HCT116 (cell line): ENCODE measurements around the gene GNB2. TPM values are rescaled to one million over a fixed set of nuclear protein-coding genes. Genes with fewer than 3 reads are reported as not detected.

ENCODE experiments used
- ATAC-seq: fragments of 200-7000 bp; cut with Tn5 transposase; 2 replicates; pipeline ENCODE4 v1.9.1; 2020; ENCODE audit warnings: mild to moderate bottlenecking, moderate library complexity
- BruUV-seq: library from RNA; stranded (reverse); fragments of 400-500 nt; replicated peaks from 2 replicates; lab custom pipeline; 2021; lab: Mats Ljungman, UMichigan
- CTCF ChIA-PET: fragments of 300-600 bp; sonication (Branson Sonifier 250); formaldehyde crosslinking; loops from one replicate; lab custom pipeline; 2021; ENCODE audit warnings: antibody characterized with exemption; lab: Charles Lee
- POLR2A ChIA-PET: fragments of 300-600, 350-600 bp; sonication (Branson Sonifier 250); formaldehyde crosslinking; loops from one replicate; lab custom pipeline; 2021; ENCODE audit warnings: antibody characterized with exemption; lab: Charles Lee
- RAD21 ChIA-PET, 2 experiments: fragments of 300-600 bp; sonication (Branson Sonifier 250); formaldehyde crosslinking; loops; one replicate each; lab custom pipeline; 2023; ENCODE audit warnings: low total read pairs in 2 of 2; ENCODE audit not compliant: uncharacterized antibody in 2 of 2, unreplicated experiment in 2 of 2, low non-redundant PET in 1 of 2; lab: Charles Lee
- DNase-seq: peaks from one replicate; pipeline ENCODE4 v3.0.0-alpha.2; 2010; ENCODE audit warnings: low read depth, low spot score
- H2AFZ ChIP-seq: fragments of 200-600 bp; shearing (Covaris generic), sonication (generic); 2 replicates; pipeline ENCODE4 v1.6.1; 2017; ENCODE audit warnings: low read depth, mixed run types, mixed read lengths, antibody characterized with exemption, low read length; ENCODE audit not compliant: poor library complexity, severe bottlenecking
- H3K27ac ChIP-seq: 2 replicates; pipeline ENCODE4 v1.5.1; 2012; ENCODE audit warnings: low read depth, low read length
- H3K27me3 ChIP-seq: fragments of 200-600 bp; sonication (generic); 2 replicates; pipeline ENCODE4 v1.6.1; 2016; ENCODE audit warnings: mixed run types, low read length, mixed read lengths; ENCODE audit not compliant: insufficient read depth
- H3K36me3 ChIP-seq, 2 experiments: fragments of 200-500 bp in 1 of 2; fragments of 200-600 bp in 1 of 2; sonication (Bioruptor generic) in 1 of 2; sonication (generic) in 1 of 2; 2 replicates each; pipeline versions ENCODE4 v1.5.1 to v1.6.1; 2014 to 2016; ENCODE audit warnings: low read length in 2 of 2, inconsistent platforms in 1 of 2, mixed read lengths in 1 of 2, mixed run types in 1 of 2; ENCODE audit not compliant: insufficient read depth in 2 of 2, control insufficient read depth in 1 of 2
- H3K4me1 ChIP-seq, 2 experiments: fragments of 200-600 bp in 1 of 2; sonication (generic) in 1 of 2; 2 replicates each; pipeline versions ENCODE4 v1.5.1 to v1.6.1; 2012 to 2017; ENCODE audit warnings: low read length in 2 of 2, inconsistent platforms in 1 of 2, mild to moderate bottlenecking in 1 of 2, mixed read lengths in 1 of 2, mixed run types in 1 of 2, moderate library complexity in 1 of 2; ENCODE audit not compliant: insufficient read depth in 2 of 2, control insufficient read depth in 1 of 2
- H3K4me2 ChIP-seq: fragments of 200-600 bp; sonication (generic); 2 replicates; pipeline ENCODE4 v1.6.1; 2017; ENCODE audit warnings: mixed run types, low read length, mixed read lengths
- H3K4me3 ChIP-seq, 2 experiments: fragments of 200-600 bp in 1 of 2; sonication (generic) in 1 of 2; replicated peaks in 1 of 2; 2 replicates each; pipeline ENCODE4 v1.5.1; 2011 to 2016; ENCODE audit warnings: low read length in 2 of 2, control low read depth in 1 of 2, low read depth in 1 of 2, mild to moderate bottlenecking in 1 of 2, mixed read lengths in 1 of 2, mixed run types in 1 of 2
- H3K79me2 ChIP-seq: fragments of 200-600 bp; sonication (generic); 2 replicates; pipeline ENCODE4 v1.6.1; 2017; ENCODE audit warnings: mild to moderate bottlenecking, mixed run types, low read length, moderate library complexity, mixed read lengths; ENCODE audit not compliant: insufficient read depth
- H3K9ac ChIP-seq: fragments of 200-600 bp; sonication (generic); 2 replicates; pipeline ENCODE4 v1.6.1; 2016; ENCODE audit warnings: low read length, mixed read lengths
- H3K9me2 ChIP-seq: fragments of 200-600 bp; sonication (generic), shearing (Covaris generic); 2 replicates; pipeline ENCODE4 v1.6.1; 2017; ENCODE audit warnings: mixed run types, mild to moderate bottlenecking, moderate library complexity; ENCODE audit not compliant: insufficient read depth
- H3K9me3 ChIP-seq, 2 experiments: fragments of 200-500 bp in 1 of 2; fragments of 200-600 bp in 1 of 2; sonication (Bioruptor generic) in 1 of 2; sonication (generic) in 1 of 2; 2 replicates each; pipeline ENCODE4 v1.6.1; 2014 to 2017; ENCODE audit warnings: low read length in 2 of 2, mixed read lengths in 2 of 2, inconsistent platforms in 1 of 2, low read depth in 1 of 2, mild to moderate bottlenecking in 1 of 2, mixed run types in 1 of 2, moderate library complexity in 1 of 2; ENCODE audit not compliant: control insufficient read depth in 1 of 2, insufficient read depth in 1 of 2
- H4K20me1 ChIP-seq: fragments of 200-600 bp; sonication (generic), shearing (Covaris generic); 2 replicates; pipeline ENCODE4 v1.6.1; 2017; ENCODE audit warnings: mixed run types, mild to moderate bottlenecking, moderate library complexity; ENCODE audit not compliant: insufficient read depth
- EGR1 ChIP-seq: IDR thresholded peaks from 2 replicates; pipeline ENCODE4 v1.6.1; 2012; ENCODE audit warnings: low read depth
- EZH2phosphoT487 ChIP-seq: fragments of 200-600 bp; IDR thresholded peaks from 2 replicates; pipeline ENCODE4 v1.6.1; 2018; ENCODE audit warnings: antibody characterized with exemption, borderline replicate concordance
- FOSL1 ChIP-seq: IDR thresholded peaks from 2 replicates; pipeline ENCODE4 v1.6.1; 2012; ENCODE audit warnings: low read depth
- JUND ChIP-seq: IDR thresholded peaks from 2 replicates; pipeline ENCODE4 v1.6.1; 2012
- RAD21 ChIP-seq: IDR thresholded peaks from 2 replicates; pipeline ENCODE4 v1.6.1; 2012; ENCODE audit warnings: low read depth, mild to moderate bottlenecking
- YY1 ChIP-seq: IDR thresholded peaks from 2 replicates; pipeline ENCODE4 v1.6.1; 2011; ENCODE audit warnings: low read length, low read depth, moderate library complexity, mild to moderate bottlenecking; ENCODE audit not compliant: insufficient replicate concordance; ENCODE audit errors: extremely low read depth
- ZFX ChIP-seq: fragments of 450-650 bp; IDR thresholded peaks from 2 replicates; pipeline ENCODE4 v1.6.1; 2017
- intact Hi-C: fragments of 100-400 bp; cut with micrococcal nuclease; formaldehyde crosslinking; loops from 2 replicates; pipeline ENCODE4 v1.10.0; 2022
- total RNA-seq: library from RNA; stranded (reverse); gene quantifications from one replicate; pipeline ENCODE4 v1.2.1, GENCODE V29; 2021; ENCODE audit not compliant: unreplicated experiment
- TF ChIP-seq, protein P1 (sequence below), 3 experiments: fragments of 200-600 bp in 1 of 3; sonication (generic) in 1 of 3; IDR thresholded peaks in 2 of 3; conservative IDR thresholded peaks in 1 of 3; 2 replicates each; pipeline ENCODE4 v1.5.1; 2012 to 2017; ENCODE audit warnings: low read depth in 2 of 3, low read length in 2 of 3, antibody characterized with exemption in 1 of 3, borderline replicate concordance in 1 of 3, control low read depth in 1 of 3, mild to moderate bottlenecking in 1 of 3, mixed read lengths in 1 of 3, mixed run types in 1 of 3, moderate library complexity in 1 of 3; ENCODE audit not compliant: insufficient read depth in 1 of 3

The GNB2 gene
- total RNA-seq, 1 experiment from 2014 or later, result 246 TPM

DNA sequence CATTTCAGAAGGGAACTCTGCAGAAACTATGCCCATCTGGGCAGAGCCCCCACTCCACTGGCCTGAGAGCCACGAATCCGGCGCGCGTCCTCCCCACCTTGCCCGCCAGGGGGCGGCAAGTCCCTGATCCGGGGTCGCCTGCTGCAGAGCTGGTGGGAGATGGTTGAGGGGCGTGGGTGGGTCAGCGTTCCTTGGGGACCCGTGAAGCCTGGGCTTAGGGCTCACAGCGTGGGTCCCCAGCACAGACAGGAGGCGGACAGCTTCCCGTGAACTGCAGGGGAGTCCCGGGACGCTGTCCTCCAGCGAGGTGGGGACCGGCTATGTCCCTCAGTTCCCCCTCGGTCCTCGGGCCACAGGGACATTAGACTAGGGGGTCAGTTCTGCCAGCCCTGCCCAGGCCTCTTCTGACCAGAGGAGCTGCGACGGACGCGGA is 31.8 kb downstream of the GNB2 start:
- peak overlapping the region; percentile 91 for H3K4me2 ChIP-seq
- H3K4me3 ChIP-seq, result peak overlapping the region; percentile 76 to 97
- ChIA-PET RAD21 (interaction anchor here (0.5 to 2.2 kb wide), 9 partner anchors 20 to 380 kb away, joined by 3 to 12 read pairs (median 5); partner anchors contain the start of genes SLC12A9 (in 2 of the 2) and EPHB4 (in 1 of the 2)), CTCF (interaction anchor here (0.6 to 2.5 kb wide), 32 partner anchors 9 to 577 kb away, joined by 3 to 52 read pairs (median 6); partner anchors contain the start of genes EPHB4, FBXO24, GIGYF1 and LRCH4), POLR2A (interaction anchor here (0.6 to 1.9 kb wide), 19 partner anchors 9 to 373 kb away, joined by 3 to 17 read pairs (median 4); partner anchors contain the start of genes EPHB4, FBXO24, GIGYF1 and GNB2)
- H3K9ac ChIP-seq, result peak overlapping the region; percentile 99
- no peaks in the 10 kb centered on the region for H3K27me3 ChIP-seq
- H3K36me3 ChIP-seq, result peaks cover 4 to 12% of the 10 kb centered on the region in 2 experiments; a peak in 3 of 4 replicates
- intact Hi-C loops, result loop anchor here (1.0 to 5.0 kb wide), 4 partner anchors 32 to 372 kb away; partner anchors contain the start of genes EPHB4, GNB2 and SLC12A9
- TF ChIP-seq, protein P1, sequence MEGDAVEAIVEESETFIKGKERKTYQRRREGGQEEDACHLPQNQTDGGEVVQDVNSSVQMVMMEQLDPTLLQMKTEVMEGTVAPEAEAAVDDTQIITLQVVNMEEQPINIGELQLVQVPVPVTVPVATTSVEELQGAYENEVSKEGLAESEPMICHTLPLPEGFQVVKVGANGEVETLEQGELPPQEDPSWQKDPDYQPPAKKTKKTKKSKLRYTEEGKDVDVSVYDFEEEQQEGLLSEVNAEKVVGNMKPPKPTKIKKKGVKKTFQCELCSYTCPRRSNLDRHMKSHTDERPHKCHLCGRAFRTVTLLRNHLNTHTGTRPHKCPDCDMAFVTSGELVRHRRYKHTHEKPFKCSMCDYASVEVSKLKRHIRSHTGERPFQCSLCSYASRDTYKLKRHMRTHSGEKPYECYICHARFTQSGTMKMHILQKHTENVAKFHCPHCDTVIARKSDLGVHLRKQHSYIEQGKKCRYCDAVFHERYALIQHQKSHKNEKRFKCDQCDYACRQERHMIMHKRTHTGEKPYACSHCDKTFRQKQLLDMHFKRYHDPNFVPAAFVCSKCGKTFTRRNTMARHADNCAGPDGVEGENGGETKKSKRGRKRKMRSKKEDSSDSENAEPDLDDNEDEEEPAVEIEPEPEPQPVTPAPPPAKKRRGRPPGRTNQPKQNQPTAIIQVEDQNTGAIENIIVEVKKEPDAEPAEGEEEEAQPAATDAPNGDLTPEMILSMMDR (IDR thresholded peaks at IDR 0.05 in 2 of 3, conservative IDR thresholded peaks at IDR 0.05 in 1 of 3; ENCODE audit: borderline replicate concordance in 1 of 3, insufficient read depth in 1 of 3, low read depth in 2 of 3, low read length in 2 of 3), result peak; percentile 81 to 86 (median 86)
- peak; percentile 33 for TF ChIP-seq YY1
- TF ChIP-seq FOSL1, result no peak
- no peak for TF ChIP-seq EZH2phosphoT487
- TF ChIP-seq ZFX, result no peak
- TF ChIP-seq RAD21, result peak; percentile 81
- TF ChIP-seq JUND, result no peak
- TF ChIP-seq EGR1, result peak; percentile 76
- DNase-seq, result peak; percentile 32
- peak; percentile 77 for ATAC-seq
- H4K20me1 ChIP-seq, result peaks cover 5% of the 10 kb centered on the region; the same call in 1 of the 2 replicates
- H3K79me2 ChIP-seq, result peaks cover 26% of the 10 kb centered on the region
- no peaks in the 10 kb centered on the region for H3K9me2 ChIP-seq
- no peak overlapping the region for H2AFZ ChIP-seq
- H3K4me1 ChIP-seq, result peaks cover 8 to 20% of the 10 kb centered on the region in 2 experiments; a peak in 3 of 4 replicates
- BruUV-seq, result TSS peak; percentile 95
- peak overlapping the region; percentile 95 for H3K27ac ChIP-seq
- H3K9me3 ChIP-seq, result no peaks in the 10 kb centered on the region
